Keratinocyte (primary cell): ENCODE results near the gene FSIP1. TPM values are rescaled to one million over a fixed set of nuclear protein-coding genes. Genes with fewer than 3 reads are reported as not detected.

ENCODE experiments used
- DNase-seq: peaks from one replicate; pipeline ENCODE4 v3.0.0-alpha.2; 2011; ENCODE audit warnings: low read depth, missing footprints, low spot score
- FAIRE-seq: peaks from 2 replicates; lab custom pipeline; 2011; peaks lifted over from hg19 to GRCh38; lab: Jason Lieb, UNC
- H2AFZ ChIP-seq: 2 replicates; pipeline ENCODE4 v1.6.0; 2012; ENCODE audit warnings: low read length, control low read depth, inconsistent platforms; ENCODE audit not compliant: control insufficient read depth
- H3K27ac ChIP-seq: 2 replicates; pipeline ENCODE4 v1.5.1; 2011; ENCODE audit warnings: low read length; ENCODE audit not compliant: control insufficient read depth, insufficient read depth
- H3K27me3 ChIP-seq: 3 replicates; pipeline ENCODE4 v1.6.0; 2011; ENCODE audit warnings: low read length; ENCODE audit not compliant: control insufficient read depth, insufficient read depth; ENCODE audit errors: extremely low read depth
- H3K36me3 ChIP-seq, 2 experiments: 2 replicates in 1 of 2; 3 replicates in 1 of 2; pipeline ENCODE4 v1.5.1; 2011; ENCODE audit warnings: low read length in 2 of 2, mild to moderate bottlenecking in 1 of 2; ENCODE audit not compliant: control insufficient read depth in 2 of 2, insufficient read depth in 2 of 2; ENCODE audit errors: extremely low read depth in 1 of 2
- H3K4me1 ChIP-seq: 3 replicates; pipeline ENCODE4 v1.5.1; 2011; ENCODE audit warnings: low read length; ENCODE audit not compliant: control insufficient read depth, insufficient read depth; ENCODE audit errors: extremely low read depth
- H3K4me2 ChIP-seq: 3 replicates; pipeline ENCODE4 v1.6.0; 2011; ENCODE audit warnings: low read depth, low read length; ENCODE audit not compliant: control insufficient read depth, insufficient read depth; ENCODE audit errors: extremely low read depth
- H3K4me3 ChIP-seq, 3 experiments: fragments of 200-600 bp in 1 of 3; sonication (generic) in 1 of 3; 2 replicates in 2 of 3; 3 replicates in 1 of 3; pipeline ENCODE4 v1.5.1; 2011 to 2016; ENCODE audit warnings: low read length in 3 of 3, mild to moderate bottlenecking in 3 of 3, control low read depth in 2 of 3, inconsistent platforms in 1 of 3, low read depth in 1 of 3, mixed read lengths in 1 of 3, mixed run types in 1 of 3, moderate library complexity in 1 of 3; ENCODE audit not compliant: control insufficient read depth in 2 of 3, insufficient read depth in 2 of 3; ENCODE audit errors: extremely low read depth in 1 of 3
- H3K79me2 ChIP-seq: 2 replicates; pipeline ENCODE4 v1.6.0; 2012; ENCODE audit warnings: low read length; ENCODE audit not compliant: control insufficient read depth, insufficient read depth
- H3K9ac ChIP-seq: 3 replicates; pipeline ENCODE4 v1.6.0; 2011; ENCODE audit warnings: low read length; ENCODE audit not compliant: control insufficient read depth, insufficient read depth; ENCODE audit errors: extremely low read depth
- H3K9me1 ChIP-seq: 3 replicates; pipeline ENCODE4 v1.6.0; 2011; ENCODE audit warnings: low read length; ENCODE audit not compliant: control insufficient read depth, insufficient read depth; ENCODE audit errors: extremely low read depth
- H3K9me3 ChIP-seq: 2 replicates; pipeline ENCODE4 v1.5.1; 2012; ENCODE audit warnings: low read depth, low read length; ENCODE audit not compliant: control insufficient read depth
- H4K20me1 ChIP-seq: 3 replicates; pipeline ENCODE4 v1.6.0; 2011; ENCODE audit warnings: low read length; ENCODE audit not compliant: control insufficient read depth, insufficient read depth; ENCODE audit errors: extremely low read depth
- CTCF ChIP-seq, 3 experiments: IDR thresholded peaks in 1 of 3; conservative IDR thresholded peaks in 1 of 3; optimal IDR thresholded peaks in 1 of 3; 2 replicates in 2 of 3; 3 replicates in 1 of 3; pipeline versions ENCODE3 to v1.5.1; 2011; ENCODE audit warnings: low read length in 3 of 3, mild to moderate bottlenecking in 3 of 3, moderate library complexity in 2 of 3, control low read depth in 1 of 3, inconsistent platforms in 1 of 3; ENCODE audit not compliant: insufficient read depth in 2 of 3; ENCODE audit errors: extremely low read depth in 1 of 3
- EZH2 ChIP-seq: IDR thresholded peaks from one replicate; pipeline ENCODE4 v1.6.1; 2012; ENCODE audit warnings: inconsistent platforms, mild to moderate bottlenecking, low read length, moderate library complexity
- dilution Hi-C: fragments of 300-500 bp; cut with MboI; formaldehyde crosslinking; loops from one replicate; pipeline ENCODE4 v1.7.0; 2020; ENCODE audit warnings: low sequenced_read_pairs; ENCODE audit not compliant: extremely low pct_ligation_motif_present
- polyA plus RNA-seq, 5 experiments: library from polyadenylated mRNA; depleted of rRNA in 3 of 5; stranded (reverse) in 3 of 5; stranded (forward) in 1 of 5; unstranded in 1 of 5; fragments of >200 nt; gene quantifications; 1 replicate in 1 of 5; 2 replicates in 3 of 5; 3 replicates in 1 of 5; pipeline versions ENCODE4 v1.2.1 to v1.2.3, GENCODE V29; 2011 to 2012; ENCODE audit warnings: missing spikeins in 2 of 5, low read depth in 1 of 5, low replicate concordance in 1 of 5

FSIP1 gene
- polyA plus RNA-seq, 1 donor (not counting 4 experiments of a cell fraction or from before 2014, with no cell fraction given): 1.5 TPM

GRCh38 chr15:39737196-39737550 lies 45.5 kb downstream of the FSIP1 start:
- TF ChIP-seq CTCF (optimal IDR thresholded peaks at IDR 0.05 in 1 of 3, IDR thresholded peaks at IDR 0.05 in 1 of 3, conservative IDR thresholded peaks at IDR 0.05 in 1 of 3; ENCODE audit: extremely low read depth in 1 of 3, insufficient read depth in 2 of 3, low read length in 3 of 3) (no peak), EZH2 (no peak)
- Histone ChIP-seq H3K4me2 (no peak overlapping the region), H3K4me3 (no peak overlapping the region), H3K79me2 (no peaks in the 10 kb centered on the region), H3K9ac (no peak overlapping the region), H3K9me3 (no peaks in the 10 kb centered on the region), H4K20me1 (no peaks in the 10 kb centered on the region), H3K4me1 (no peaks in the 10 kb centered on the region), H3K36me3 (no peaks in the 10 kb centered on the region), H3K9me1 (no peaks in the 10 kb centered on the region), H3K27ac (no peak overlapping the region), H2AFZ (no peak overlapping the region), H3K27me3 (no peaks in the 10 kb centered on the region)
- DNase-seq (no peak), FAIRE-seq (peak; percentile 17)
- dilution Hi-C loops: no loop called here

GRCh38 chr15:39736412-39737195 lies 46.0 kb downstream of the FSIP1 start:
- no peak overlapping the region for H3K27ac ChIP-seq
- no peaks in the 10 kb centered on the region for H3K4me1 ChIP-seq
- no peaks in the 10 kb centered on the region for H4K20me1 ChIP-seq
- no peak overlapping the region for H3K4me3 ChIP-seq
- DNase-seq (no peak), FAIRE-seq (no peak)
- no peak overlapping the region for H3K4me2 ChIP-seq
- H2AFZ ChIP-seq: no peak overlapping the region
- H3K36me3 ChIP-seq: no peaks in the 10 kb centered on the region
- no peaks in the 10 kb centered on the region for H3K9me3 ChIP-seq
- no peaks in the 10 kb centered on the region for H3K27me3 ChIP-seq
- no peaks in the 10 kb centered on the region for H3K79me2 ChIP-seq
- no peak overlapping the region for H3K9ac ChIP-seq
- no peaks in the 10 kb centered on the region for H3K9me1 ChIP-seq
- dilution Hi-C loops: no loop called here
- TF ChIP-seq CTCF (optimal IDR thresholded peaks at IDR 0.05 in 1 of 3, IDR thresholded peaks at IDR 0.05 in 1 of 3, conservative IDR thresholded peaks at IDR 0.05 in 1 of 3; ENCODE audit: extremely low read depth in 1 of 3, insufficient read depth in 2 of 3, low read length in 3 of 3) (no peak), EZH2 (no peak)
